Osteoblast (primary cell): Measurements from ENCODE around the gene PEAK3. TPM values are rescaled to one million over a fixed set of nuclear protein-coding genes. Genes with fewer than 3 reads are reported as not detected.
A peak's percentile ranks its signal among the peaks of the same experiment; 100 is the strongest.

Experiments
- DNase-seq: peaks from one replicate; pipeline ENCODE4 v3.0.0; 2011; ENCODE audit warnings: low spot score, mixed read lengths; ENCODE audit not compliant: insufficient read length; ENCODE audit errors: missing footprints
- H2AFZ ChIP-seq: 2 replicates; pipeline ENCODE4 v1.6.0; 2011; ENCODE audit warnings: mild to moderate bottlenecking, low read length
- H3K27ac ChIP-seq: 2 replicates; pipeline ENCODE4 v1.5.1; 2011; ENCODE audit warnings: mild to moderate bottlenecking, low read depth, low read length, moderate library complexity
- H3K27me3 ChIP-seq: 2 replicates; pipeline ENCODE4 v1.6.0; 2012; ENCODE audit warnings: mild to moderate bottlenecking, control low read depth, inconsistent platforms, low read length, moderate library complexity; ENCODE audit not compliant: insufficient read depth
- H3K36me3 ChIP-seq: 2 replicates; pipeline ENCODE4 v1.5.1; 2011; ENCODE audit warnings: mild to moderate bottlenecking, low read length, control low read depth, moderate library complexity; ENCODE audit not compliant: insufficient read depth
- H3K4me1 ChIP-seq: 2 replicates; pipeline ENCODE4 v1.5.1; 2011; ENCODE audit warnings: mild to moderate bottlenecking, low read length, control low read depth, moderate library complexity; ENCODE audit not compliant: insufficient read depth
- H3K4me2 ChIP-seq: 2 replicates; pipeline ENCODE4 v1.6.0; 2011; ENCODE audit warnings: mild to moderate bottlenecking, low read length; ENCODE audit not compliant: insufficient read depth
- H3K4me3 ChIP-seq: fragments of 200-600 bp; sonication (generic); 3 replicates; pipeline ENCODE4 v1.5.1; 2012; ENCODE audit warnings: mild to moderate bottlenecking, low read length, inconsistent platforms; ENCODE audit not compliant: insufficient read depth
- H3K79me2 ChIP-seq: 2 replicates; pipeline ENCODE4 v1.6.0; 2012; ENCODE audit warnings: mild to moderate bottlenecking, low read length, control low read depth, inconsistent platforms; ENCODE audit not compliant: insufficient read depth
- H3K9me3 ChIP-seq: 2 replicates; pipeline ENCODE4 v1.5.1; 2011; ENCODE audit warnings: low read depth, low read length, control low read depth
- H4K20me1 ChIP-seq: 2 replicates; pipeline ENCODE4 v1.6.0; 2012; ENCODE audit warnings: mild to moderate bottlenecking, low read length, control low read depth; ENCODE audit not compliant: insufficient read depth
- total RNA-seq: library from RNA; depleted of rRNA; stranded (reverse); fragments of >200 nt; gene quantifications from 2 replicates; pipeline ENCODE4 v1.2.3, GENCODE V29; 2012
- TF ChIP-seq, protein P1 (sequence below): IDR thresholded peaks from 2 replicates; pipeline ENCODE4 v1.5.1; 2011; ENCODE audit warnings: mild to moderate bottlenecking, low read depth, low read length, moderate library complexity; ENCODE audit errors: extremely low read depth

PEAK3 gene
- total RNA-seq, 1 donor, result not detected

DNA sequence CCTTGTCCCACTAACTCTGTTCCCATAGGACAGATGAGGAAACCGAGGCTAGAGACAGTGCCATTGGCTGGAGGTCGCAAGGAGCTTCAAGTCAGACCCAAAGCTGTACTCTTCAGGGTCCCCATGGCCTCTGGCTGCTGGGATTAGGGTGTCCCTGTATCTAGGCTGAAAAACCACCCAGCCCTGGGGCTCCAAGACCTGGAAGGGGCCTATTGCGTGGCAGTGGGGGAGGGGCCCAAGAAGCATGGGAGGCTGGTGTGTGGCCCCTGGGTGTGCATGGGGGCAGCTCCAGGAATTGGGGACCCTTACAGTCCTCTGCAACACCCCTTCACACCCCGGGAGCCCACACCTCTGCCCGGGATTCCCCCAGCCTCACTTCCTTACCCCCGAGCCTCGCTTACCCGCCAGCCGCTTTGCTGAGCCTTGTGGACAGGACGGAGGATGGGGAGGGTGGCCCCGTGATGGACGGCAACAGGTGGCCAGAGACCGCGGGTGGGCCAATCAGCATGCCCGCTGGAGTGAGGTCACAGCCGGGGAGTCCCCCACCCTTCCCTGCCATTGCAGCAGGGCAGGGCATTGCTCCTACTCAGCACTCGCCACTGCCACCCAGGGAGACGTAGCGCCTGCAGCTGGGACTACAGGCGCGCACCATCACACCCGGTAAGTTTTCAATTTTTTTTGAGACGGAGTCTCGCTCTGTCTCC is 25.8 kb downstream of the PEAK3 start, which contains the start of gene JSRP1:
JSRP1 (minus strand) TSS at position 436 of the 704 bp plus-strand sequence. CDS start 1,103 bp downstream, outside the sequence.
- H3K79me2 ChIP-seq, result no peaks in the 10 kb centered on the region
- TF ChIP-seq, protein P1, sequence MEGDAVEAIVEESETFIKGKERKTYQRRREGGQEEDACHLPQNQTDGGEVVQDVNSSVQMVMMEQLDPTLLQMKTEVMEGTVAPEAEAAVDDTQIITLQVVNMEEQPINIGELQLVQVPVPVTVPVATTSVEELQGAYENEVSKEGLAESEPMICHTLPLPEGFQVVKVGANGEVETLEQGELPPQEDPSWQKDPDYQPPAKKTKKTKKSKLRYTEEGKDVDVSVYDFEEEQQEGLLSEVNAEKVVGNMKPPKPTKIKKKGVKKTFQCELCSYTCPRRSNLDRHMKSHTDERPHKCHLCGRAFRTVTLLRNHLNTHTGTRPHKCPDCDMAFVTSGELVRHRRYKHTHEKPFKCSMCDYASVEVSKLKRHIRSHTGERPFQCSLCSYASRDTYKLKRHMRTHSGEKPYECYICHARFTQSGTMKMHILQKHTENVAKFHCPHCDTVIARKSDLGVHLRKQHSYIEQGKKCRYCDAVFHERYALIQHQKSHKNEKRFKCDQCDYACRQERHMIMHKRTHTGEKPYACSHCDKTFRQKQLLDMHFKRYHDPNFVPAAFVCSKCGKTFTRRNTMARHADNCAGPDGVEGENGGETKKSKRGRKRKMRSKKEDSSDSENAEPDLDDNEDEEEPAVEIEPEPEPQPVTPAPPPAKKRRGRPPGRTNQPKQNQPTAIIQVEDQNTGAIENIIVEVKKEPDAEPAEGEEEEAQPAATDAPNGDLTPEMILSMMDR, result no peak
- H3K4me1 ChIP-seq, result peaks cover 5% of the 10 kb centered on the region
- H3K9me3 ChIP-seq, result no peaks in the 10 kb centered on the region
- no peak within 1 kb of the TSS for H2AFZ ChIP-seq
- peak; percentile 69 for DNase-seq
- H3K27me3 ChIP-seq, result peaks cover 32% of the 10 kb centered on the region
- no peak within 1 kb of the TSS for H3K4me3 ChIP-seq
- H3K4me2 ChIP-seq, result no peak within 1 kb of the TSS
- H3K36me3 ChIP-seq, result no peaks in the 10 kb centered on the region
- no peak within 1 kb of the TSS for H3K27ac ChIP-seq
- H4K20me1 ChIP-seq, result no peaks in the 10 kb centered on the region

DNA sequence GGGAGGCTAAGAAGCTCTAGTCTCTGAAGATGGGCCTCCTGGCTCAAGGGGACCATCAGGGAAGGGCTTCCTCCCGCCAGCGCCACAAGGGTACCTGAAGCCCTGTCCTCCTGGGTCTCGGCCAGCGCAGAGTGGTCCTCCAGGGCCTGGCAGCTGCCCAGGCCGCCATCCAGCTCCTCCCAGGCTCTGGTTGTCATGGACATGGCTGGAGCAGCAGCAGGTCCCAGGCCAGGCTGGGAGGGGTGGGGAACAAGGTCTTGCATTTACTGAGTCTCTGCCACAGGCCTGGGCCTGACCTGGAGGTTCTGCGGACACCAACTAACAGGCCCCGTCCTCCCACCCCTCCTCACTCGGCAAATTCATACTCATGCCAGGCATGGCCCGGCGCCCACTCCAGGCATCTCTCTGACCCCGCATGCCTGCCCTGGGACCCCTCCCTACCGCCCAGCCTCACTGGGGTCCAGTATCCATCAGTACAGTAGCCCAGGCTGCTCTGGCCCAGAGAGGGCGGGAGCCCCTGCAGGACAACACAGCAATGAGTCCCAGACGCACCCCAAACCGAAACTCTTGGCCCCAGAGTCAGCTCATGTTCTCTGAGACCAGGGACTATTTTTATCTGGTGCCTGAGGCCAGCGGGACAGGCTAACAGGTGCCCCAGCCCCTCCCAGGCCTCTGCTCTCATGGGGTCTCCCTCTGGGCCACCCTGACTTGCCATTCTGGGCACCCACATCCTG is 26.7 kb downstream of the PEAK3 start:
- H3K36me3 ChIP-seq, result no peaks in the 10 kb centered on the region
- peak; percentile 83 for DNase-seq
- TF ChIP-seq, protein P1, result no peak
- H3K79me2 ChIP-seq, result no peaks in the 10 kb centered on the region
- H2AFZ ChIP-seq, result no peak overlapping the region
- peaks cover 5% of the 10 kb centered on the region for H3K4me1 ChIP-seq
- peaks cover 41% of the 10 kb centered on the region for H3K27me3 ChIP-seq
- no peaks in the 10 kb centered on the region for H4K20me1 ChIP-seq
- H3K9me3 ChIP-seq, result no peaks in the 10 kb centered on the region
- no peak overlapping the region for H3K27ac ChIP-seq
- H3K4me2 ChIP-seq, result no peak overlapping the region
- no peak overlapping the region for H3K4me3 ChIP-seq

DNA sequence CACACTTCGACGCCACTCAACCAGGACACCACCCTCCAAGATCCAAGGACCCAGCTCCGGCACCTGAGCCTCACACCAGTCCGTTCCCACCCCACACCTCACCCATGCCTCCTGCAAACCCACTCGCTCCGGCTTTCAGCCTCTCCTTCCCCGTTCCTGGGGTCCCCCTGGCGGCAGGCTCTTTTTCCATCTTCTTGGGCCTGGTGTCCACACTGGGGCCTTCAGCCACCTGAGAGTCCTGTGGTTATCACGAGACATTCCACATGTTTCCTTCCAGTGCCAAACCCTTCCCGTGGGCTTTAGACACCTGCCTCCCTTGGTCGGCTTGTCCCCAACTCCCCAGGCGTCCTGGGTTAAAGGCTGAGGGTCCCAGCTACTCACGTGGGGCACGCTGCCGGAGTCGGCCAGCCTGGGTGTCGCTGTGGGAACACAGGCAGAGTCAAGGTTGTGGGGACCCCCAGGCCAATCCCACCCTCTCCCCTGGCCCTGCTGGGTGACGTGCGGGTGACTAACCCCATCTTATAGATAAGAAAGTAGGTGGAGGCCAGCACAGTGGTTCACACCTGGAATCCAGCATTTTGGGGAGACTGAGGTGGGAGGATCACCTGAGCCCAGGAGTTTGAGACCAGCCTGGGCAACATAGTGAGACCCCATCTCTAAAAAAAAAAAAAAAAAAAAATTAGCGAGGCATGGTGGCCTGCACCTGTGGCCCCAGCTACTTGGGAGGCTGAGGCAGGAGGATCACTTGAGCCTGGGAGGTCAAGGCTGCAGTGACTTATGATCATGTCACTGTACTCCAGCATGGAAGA is 27.7 kb downstream of the PEAK3 start:
- peak; percentile 96 for DNase-seq
- Histone ChIP-seq H3K36me3 (no peaks in the 10 kb centered on the region), H3K27ac (no peak overlapping the region), H3K9me3 (no peaks in the 10 kb centered on the region), H2AFZ (no peak overlapping the region), H3K79me2 (no peaks in the 10 kb centered on the region), H4K20me1 (peaks cover 6% of the 10 kb centered on the region), H3K4me2 (no peak overlapping the region), H3K4me3 (no peak overlapping the region), H3K27me3 (peaks cover 47% of the 10 kb centered on the region), H3K4me1 (peaks cover 1% of the 10 kb centered on the region)
- TF ChIP-seq, protein P1, result peak; percentile 24
